ENCODE results near the gene TTLL10.

Gene TTLL10

GRCh38 chr1:1161078-1161682, 12.5 kb upstream of the TTLL10 start:
- DNase-seq: no peak

- DNase-seq: no peak
Observed at GRCh38 chr1:1161683-1162079, 12.0 kb upstream of the TTLL10 start.

- DNase-seq: no peak
Observed at GRCh38 chr1:1162597-1163537, 10.8 kb upstream of the TTLL10 start.

- no peak for DNase-seq
Observed at GRCh38 chr1:1163538-1164070, 10.1 kb upstream of the TTLL10 start.

- no peak for DNase-seq
Observed at GRCh38 chr1:1164361-1164700, 9.3 kb upstream of the TTLL10 start.

- no peak for DNase-seq
Observed at GRCh38 chr1:1164701-1165451, 8.8 kb upstream of the TTLL10 start.

- DNase-seq: no peak
Observed at GRCh38 chr1:1165485-1165884, 8.2 kb upstream of the TTLL10 start.

GRCh38 chr1:1165900-1166421, 7.7 kb upstream of the TTLL10 start:
- DNase-seq: no peak

- no peak for DNase-seq
Observed at GRCh38 chr1:1166642-1167397, 6.9 kb upstream of the TTLL10 start.

GRCh38 chr1:1167398-1167821, 6.3 kb upstream of the TTLL10 start:
- no peak for DNase-seq

GRCh38 chr1:1167841-1168450, 5.7 kb upstream of the TTLL10 start:
- no peak for DNase-seq

- no peak for DNase-seq
Observed at GRCh38 chr1:1168451-1169411, 4.9 kb upstream of the TTLL10 start.

- no peak for DNase-seq
Observed at GRCh38 chr1:1169429-1170214, 4.1 kb upstream of the TTLL10 start.

- DNase-seq: no peak
Observed at GRCh38 chr1:1170215-1171091, 3.2 kb upstream of the TTLL10 start.

- no peak for DNase-seq
Observed at GRCh38 chr1:1171161-1171545, 2.5 kb upstream of the TTLL10 start.

- no peak for DNase-seq
Observed at GRCh38 chr1:1171546-1172340, 1.9 kb upstream of the TTLL10 start.

- no peak for DNase-seq
Observed at GRCh38 chr1:1173061-1173792, 453 bp upstream of the TTLL10 start.
